HG03060 (cell line): ENCODE results near the gene SLC29A1.
"Not testable (repeated sequence)": the region's sequence is repeated elsewhere in the genome, so short reads cannot be mapped to it uniquely, and the experiment has no call there.

Source experiments
- ATAC-seq: cut with Tn5 transposase; IDR thresholded peaks from one replicate; pipeline ENCODE4 v1.9.1; 2021; ENCODE audit warnings: low read depth, moderate number of reproducible peaks; ENCODE audit not compliant: unreplicated experiment

The SLC29A1 gene

DNA sequence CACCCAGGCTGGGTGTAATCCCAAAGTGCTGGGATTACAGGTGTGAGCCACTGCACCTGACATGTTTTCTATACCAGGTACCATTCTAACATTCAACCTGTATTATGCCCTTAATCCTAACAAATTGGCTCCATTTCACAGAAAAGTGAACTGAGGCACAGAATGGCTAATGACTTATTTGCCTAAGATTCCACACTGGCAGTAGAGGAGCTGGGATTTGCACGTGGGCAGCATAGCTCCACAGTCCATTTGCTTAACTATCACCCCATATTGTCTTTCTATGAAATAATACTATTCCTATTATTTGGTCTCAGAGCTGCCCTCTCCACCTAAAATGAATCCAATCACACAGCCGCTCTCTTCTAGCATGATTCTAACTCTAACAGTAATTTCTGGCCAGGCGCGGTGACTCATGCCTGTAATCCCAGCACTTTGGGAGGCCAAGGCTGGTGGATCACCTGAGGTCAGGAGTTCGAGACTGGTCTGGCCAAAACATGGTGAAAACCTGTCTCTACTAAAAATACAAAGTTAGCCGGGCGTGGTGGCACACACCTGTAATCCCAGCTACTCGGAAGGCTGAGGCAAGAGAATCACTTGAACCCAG is 30.0 kb upstream of the SLC29A1 start:
- no peak for ATAC-seq

DNA sequence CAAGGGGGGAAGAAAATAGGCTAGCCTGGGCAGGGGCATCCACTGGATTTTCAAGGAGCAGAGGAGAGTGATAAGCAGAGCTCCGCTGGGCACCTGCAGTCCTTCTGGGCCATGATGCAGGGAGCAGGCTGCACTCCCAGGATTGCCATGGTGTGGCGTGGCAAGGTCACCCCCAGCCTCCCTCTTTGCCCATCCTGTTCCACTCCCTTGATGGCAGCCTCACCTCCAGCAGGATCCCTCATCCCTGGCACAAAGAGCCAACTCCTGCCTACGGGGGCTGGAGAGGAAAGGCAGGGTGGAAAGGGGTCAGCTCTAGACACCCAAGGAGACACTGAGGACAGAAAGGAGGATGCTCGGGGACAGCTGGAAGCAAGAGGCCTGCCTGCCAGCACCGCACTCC is 29.1 kb upstream of the SLC29A1 start:
- ATAC-seq = no peak

DNA sequence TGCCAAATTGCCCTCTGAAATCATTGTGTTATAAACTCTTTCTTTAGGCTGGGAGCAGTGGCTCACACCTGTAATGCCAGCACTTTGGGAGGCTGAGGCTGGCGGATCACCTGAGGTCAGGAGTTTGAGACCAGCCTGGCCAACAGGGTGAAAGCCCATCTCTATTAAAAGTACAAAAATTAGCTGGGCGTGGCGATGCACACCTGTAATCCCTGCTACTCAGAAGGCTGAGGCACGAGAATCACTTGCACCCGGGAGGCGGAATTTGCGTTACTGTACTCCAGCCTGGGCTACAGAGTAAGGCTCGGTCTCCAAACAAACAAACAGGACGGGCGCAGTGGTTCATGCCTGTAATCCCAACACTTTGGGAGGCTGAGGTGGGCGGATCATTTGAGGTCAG is 27.0 kb upstream of the SLC29A1 start:
- not testable (repeated sequence) for ATAC-seq

DNA sequence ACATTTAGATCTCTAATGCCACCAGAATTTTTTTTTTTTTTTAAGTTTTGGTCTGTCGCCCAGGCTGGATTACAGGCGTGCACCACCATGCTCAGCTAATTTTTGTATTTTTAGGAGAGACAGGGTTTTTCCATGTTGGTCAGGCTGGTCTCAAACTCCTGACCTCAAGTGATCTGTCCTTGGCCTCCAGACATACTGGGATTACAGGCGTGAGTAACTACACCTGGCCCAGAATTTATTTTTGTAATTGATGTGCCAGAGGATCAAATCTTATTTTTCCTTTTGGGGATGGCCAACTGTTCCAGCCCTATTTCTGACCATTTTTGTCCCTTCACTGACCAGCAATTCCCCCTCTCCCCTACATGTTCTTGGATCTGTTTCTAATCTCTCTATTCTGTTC is 24.7 kb upstream of the SLC29A1 start:
- ATAC-seq = no peak

DNA sequence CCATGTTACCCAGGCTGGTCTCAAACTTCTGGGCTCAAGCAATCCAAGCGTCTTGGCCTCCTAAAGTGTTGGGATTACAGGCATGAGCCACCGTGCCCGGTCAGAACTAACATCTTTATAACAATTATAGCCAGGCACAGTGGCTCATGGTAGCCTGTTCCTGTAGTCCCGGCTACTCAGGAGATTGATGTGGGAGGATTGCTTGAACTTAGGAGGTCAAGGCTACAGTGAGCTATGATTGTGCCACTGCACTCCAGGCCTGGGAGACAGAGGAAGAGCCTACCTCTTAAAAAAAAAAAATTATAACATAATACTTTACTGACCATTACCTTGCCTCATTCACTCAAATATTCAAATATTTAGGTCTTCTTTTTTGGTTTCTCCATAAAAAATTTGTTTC is 23.5 kb upstream of the SLC29A1 start:
- no peak for ATAC-seq

GRCh38 chr6:44201200-44201599 is 22.2 kb upstream of the SLC29A1 start:
- no peak for ATAC-seq

GRCh38 chr6:44201638-44202303 is 21.6 kb upstream of the SLC29A1 start:
- no peak for ATAC-seq

DNA sequence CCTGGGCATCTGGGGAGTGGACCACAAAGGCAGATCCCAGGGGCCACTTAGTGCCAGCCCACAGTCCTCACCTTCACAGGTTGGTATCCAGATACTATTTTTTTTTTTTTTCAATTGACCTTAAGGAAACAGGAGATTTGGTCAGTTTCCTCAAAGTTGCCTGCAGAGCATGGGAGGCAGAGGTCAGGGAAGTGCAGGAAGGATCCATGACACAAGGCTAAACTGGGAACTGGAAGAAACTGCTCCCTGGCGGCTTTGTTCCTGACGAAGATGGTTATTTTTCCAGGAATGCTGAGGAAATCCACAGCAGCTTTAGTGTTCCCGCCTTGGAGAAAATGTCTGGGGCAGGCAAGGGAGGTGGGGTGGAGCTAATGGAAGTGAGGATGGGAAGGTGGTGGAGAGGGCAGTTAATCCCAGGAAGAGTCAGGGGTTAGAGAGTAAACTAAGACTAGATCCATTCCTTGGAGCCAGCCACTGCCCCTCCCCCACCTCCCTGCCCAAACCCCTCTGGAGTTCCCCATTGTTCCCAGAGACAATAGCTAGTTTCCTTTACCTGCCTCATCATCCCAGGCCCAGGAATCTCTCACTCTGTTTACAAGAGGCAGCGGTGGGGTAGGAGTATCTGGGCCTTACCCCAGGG is 20.9 kb upstream of the SLC29A1 start:
- ATAC-seq = no peak

GRCh38 chr6:44202972-44203750 is 20.2 kb upstream of the SLC29A1 start:
- ATAC-seq = no peak

DNA sequence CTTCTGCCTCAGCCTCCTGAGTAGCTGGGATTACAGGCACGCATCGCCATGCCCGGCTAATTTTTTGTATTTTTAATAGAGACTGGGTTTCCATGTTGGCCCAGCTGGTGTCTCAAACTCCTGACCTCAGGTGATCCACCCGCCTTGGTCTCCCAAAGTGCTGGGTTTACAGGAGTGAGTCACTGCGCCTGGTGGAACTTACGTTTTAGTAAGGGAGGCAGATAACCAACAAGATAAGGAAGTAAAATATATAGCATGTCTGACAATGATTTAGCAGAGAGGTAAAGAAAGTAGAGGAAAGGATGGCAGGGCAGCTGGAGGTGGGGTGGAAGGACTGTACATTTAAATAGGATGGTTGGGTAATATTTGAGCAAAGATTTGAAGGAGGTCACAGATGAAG is 19.4 kb upstream of the SLC29A1 start:
- ATAC-seq = no peak

DNA sequence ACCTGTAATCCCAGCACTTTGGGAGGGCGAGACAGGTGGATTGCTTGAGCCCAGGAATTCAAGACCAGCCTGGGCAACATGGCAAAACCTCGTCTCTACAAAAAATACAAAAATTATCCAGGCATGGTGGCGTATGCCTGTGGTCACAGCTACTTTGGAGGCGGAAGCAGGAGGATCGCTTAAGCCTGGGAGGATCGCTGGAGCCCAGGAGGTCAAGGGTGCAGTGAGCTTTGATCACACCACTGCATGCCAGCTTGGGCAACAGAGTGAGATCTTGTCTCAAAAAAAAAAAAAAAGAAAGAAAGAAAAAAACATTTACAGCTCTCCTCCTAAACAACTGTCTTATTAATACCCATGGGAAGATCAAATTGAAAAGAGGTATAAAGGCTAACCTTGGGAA is 15.4 kb upstream of the SLC29A1 start:
- ATAC-seq = no peak

- no peak for ATAC-seq
These were observed 12.1 kb upstream of the SLC29A1 start for GRCh38 chr6:44211284-44211683.

DNA sequence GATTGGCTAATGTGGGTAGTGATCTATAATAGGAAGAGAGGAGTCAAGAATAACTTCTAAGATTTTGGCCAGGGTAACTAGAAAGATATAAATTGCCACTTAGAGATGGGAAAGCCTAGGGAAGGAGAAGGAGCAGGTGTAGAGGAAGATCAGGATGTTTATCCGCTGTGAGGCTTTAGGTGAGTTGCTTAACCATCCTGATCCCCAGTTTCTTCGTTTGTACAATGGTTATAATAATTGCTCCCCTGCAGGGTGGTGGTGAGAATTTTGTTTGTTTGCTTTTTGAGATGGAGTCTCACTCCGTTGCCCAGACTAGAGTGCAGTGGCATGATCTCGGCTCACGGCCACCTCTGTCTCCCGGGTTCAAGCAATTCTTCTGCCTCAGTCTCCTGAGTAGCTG is 9.1 kb upstream of the SLC29A1 start:
- no peak for ATAC-seq

- no peak for ATAC-seq
These were observed 6.6 kb upstream of the SLC29A1 start, which contains the start of gene MYMX for GRCh38 chr6:44216677-44217331. MYMX (plus strand) TSS chr6:44216926; CDS start chr6:44217472, 546 bp downstream.

GRCh38 chr6:44217332-44218143 is 5.9 kb upstream of the SLC29A1 start:
- no peak for ATAC-seq

GRCh38 chr6:44219053-44219814 is 4.2 kb upstream of the SLC29A1 start:
- ATAC-seq = no peak

DNA sequence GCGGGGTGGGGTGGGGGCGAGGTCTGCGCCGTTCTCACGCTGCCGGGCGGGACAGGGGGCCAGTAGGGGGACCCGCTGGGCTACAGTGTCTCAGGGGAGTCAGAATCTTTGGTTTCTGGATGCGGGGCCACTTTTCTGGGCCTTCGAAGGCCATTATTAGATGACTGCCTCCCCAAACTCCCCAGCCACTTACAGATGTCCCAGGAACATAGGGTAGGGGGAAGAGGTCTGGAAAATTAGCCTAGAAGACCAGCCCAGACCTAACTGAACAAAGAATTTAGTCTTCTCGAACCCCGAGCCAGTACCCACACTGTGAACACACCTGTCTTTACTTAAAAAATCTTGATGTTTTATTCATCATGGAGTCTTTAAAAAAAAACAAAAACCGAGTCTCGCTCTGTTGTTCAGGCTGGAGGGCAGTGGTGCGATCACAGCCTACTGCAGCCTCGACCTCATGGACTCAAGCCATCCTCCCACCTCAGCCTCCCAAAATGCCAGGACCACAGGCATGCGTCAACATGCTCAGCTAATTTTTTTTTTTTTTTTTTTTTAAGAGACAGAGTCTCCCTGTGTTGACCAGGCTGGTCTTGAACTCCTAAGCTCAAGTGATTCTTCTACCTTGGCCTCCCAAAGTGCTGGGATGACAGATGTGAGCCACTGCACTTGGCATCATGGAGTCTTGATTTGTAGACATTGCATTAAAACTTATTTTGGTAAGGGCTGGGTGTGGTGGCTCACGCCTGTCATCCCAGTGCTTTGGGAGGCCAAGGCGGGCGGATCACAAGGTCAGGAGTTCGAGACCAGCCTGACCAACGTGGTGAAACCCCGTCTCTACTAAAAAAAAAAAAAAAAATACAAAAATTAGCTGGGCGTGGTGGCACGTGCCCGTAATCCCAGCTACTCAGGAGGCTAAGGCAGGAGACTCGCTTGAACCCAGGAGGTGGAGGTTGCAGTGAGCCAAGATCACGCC is 3.3 kb upstream of the SLC29A1 start:
- no peak for ATAC-seq

GRCh38 chr6:44220913-44221290 is 2.5 kb upstream of the SLC29A1 start:
- ATAC-seq = no peak
